ENCODE results near the gene PAQR6. TPM values are rescaled to one million over a fixed set of nuclear protein-coding genes. Genes with fewer than 3 reads are reported as not detected.

PAQR6 gene
- total RNA-seq, 1 experiment from 2014 or later, result 15.8 TPM

DNA sequence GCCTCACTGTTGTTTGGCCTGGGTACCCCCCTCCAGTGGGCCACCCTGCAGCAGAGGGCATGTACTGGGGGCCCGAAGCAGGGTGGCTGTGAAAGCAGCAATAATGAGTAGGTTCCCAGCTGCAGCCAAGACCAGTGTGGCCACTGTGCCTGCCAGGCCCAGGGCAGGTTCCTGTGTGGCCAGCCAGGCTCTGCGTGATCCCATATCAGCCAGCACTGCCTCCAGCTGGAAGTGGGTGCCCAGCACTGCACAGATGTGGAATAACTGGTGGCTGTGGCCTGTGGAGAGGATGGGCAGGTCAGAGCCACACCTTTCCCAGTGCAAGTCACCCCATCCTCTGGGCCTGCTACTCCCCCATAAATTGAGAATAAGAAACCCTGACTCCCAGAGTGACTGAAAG lies 3.7 kb downstream of the PAQR6 start:
- Histone ChIP-seq H3K27me3 (ENCODE audit: insufficient read depth, low read length) (no peaks in the 10 kb centered on the region), H3T11ph (ENCODE audit: low read length) (no peak overlapping the region), H3K4me1 (ENCODE audit: insufficient read depth, low read length) (peaks cover 2% of the 10 kb centered on the region; the same call in 1 of the 2 replicates), H3K23ac (ENCODE audit: insufficient read length, low read depth, low read length) (no peak overlapping the region), H4K5ac (ENCODE audit: insufficient read length, low read depth, low read length) (no peak overlapping the region), H4K20me1 (ENCODE audit: control insufficient read depth, insufficient read depth, insufficient read length) (no peaks in the 10 kb centered on the region), H2BK120ac (ENCODE audit: low read depth, low read length, poor library complexity, severe bottlenecking) (no peak overlapping the region), H3K14ac (ENCODE audit: insufficient read depth, low read length) (no peak overlapping the region), H3K23me2 (ENCODE audit: insufficient read length, low read depth, low read length, poor library complexity, severe bottlenecking) (peaks cover 3% of the 10 kb centered on the region), H2BK12ac (ENCODE audit: insufficient read length, low read depth, low read length) (no peak overlapping the region), H4K8ac (replicated peaks; ENCODE audit: insufficient read length, low read depth, low read length) (no peak overlapping the region), H2BK15ac (ENCODE audit: low read depth, low read length) (no peak overlapping the region), H4K91ac (ENCODE audit: insufficient read length, low read depth, low read length) (no peak overlapping the region), H2AFZ (ENCODE audit: low read length) (no peak overlapping the region), H3K27ac (ENCODE audit: insufficient read length, low read depth, low read length) (no peak overlapping the region), H2BK5ac (ENCODE audit: insufficient read length, low read length) (no peak overlapping the region), H3K18ac (ENCODE audit: insufficient read length, low read depth, low read length) (no peak overlapping the region), H2AK5ac (ENCODE audit: insufficient read length, low read length) (no peak overlapping the region), H3K9ac (ENCODE audit: extremely low read depth, insufficient read length, low read length) (no peak overlapping the region), H2BK20ac (ENCODE audit: low read depth, low read length, poor library complexity, severe bottlenecking) (no peak overlapping the region), H3K56ac (ENCODE audit: insufficient read length, low read depth, low read length) (no peak overlapping the region), H3K4me2 (ENCODE audit: insufficient read depth, insufficient read length, low read length) (no peak overlapping the region), H3K79me2 (ENCODE audit: insufficient read depth, low read length) (no peaks in the 10 kb centered on the region), H3K9me3 (ENCODE audit: control insufficient read depth, low read depth, low read length) (no peaks in the 10 kb centered on the region), H3K4ac (ENCODE audit: low read depth, low read length) (no peak overlapping the region), H3K79me1 (ENCODE audit: insufficient read depth, low read depth, low read length, poor library complexity, severe bottlenecking) (no peaks in the 10 kb centered on the region)
- Mint-ChIP-seq H3K27me3 (ENCODE audit: low read depth) (peaks cover 4% of the 10 kb centered on the region; the same call in 1 of the 2 replicates), H3K9me3 (no peaks in the 10 kb centered on the region), H3K27ac (0 out of 7 replicates have a peak overlapping the region, but pooled peaks of 2 of the 3 experiments have one; percentile 71 to 86), H3K4me1 (peaks cover 13 to 18% of the 10 kb centered on the region in 2 experiments), H3K36me3 (ENCODE audit: insufficient read depth in 1 of 3, low read depth in 3 of 3) (peaks cover 3 to 19% (median 12%) of the 10 kb centered on the region in 3 experiments; a peak in 5 of 7 replicates), H3K4me3 (no peak overlapping the region)
- TF ChIP-seq, protein P1, sequence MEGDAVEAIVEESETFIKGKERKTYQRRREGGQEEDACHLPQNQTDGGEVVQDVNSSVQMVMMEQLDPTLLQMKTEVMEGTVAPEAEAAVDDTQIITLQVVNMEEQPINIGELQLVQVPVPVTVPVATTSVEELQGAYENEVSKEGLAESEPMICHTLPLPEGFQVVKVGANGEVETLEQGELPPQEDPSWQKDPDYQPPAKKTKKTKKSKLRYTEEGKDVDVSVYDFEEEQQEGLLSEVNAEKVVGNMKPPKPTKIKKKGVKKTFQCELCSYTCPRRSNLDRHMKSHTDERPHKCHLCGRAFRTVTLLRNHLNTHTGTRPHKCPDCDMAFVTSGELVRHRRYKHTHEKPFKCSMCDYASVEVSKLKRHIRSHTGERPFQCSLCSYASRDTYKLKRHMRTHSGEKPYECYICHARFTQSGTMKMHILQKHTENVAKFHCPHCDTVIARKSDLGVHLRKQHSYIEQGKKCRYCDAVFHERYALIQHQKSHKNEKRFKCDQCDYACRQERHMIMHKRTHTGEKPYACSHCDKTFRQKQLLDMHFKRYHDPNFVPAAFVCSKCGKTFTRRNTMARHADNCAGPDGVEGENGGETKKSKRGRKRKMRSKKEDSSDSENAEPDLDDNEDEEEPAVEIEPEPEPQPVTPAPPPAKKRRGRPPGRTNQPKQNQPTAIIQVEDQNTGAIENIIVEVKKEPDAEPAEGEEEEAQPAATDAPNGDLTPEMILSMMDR (conservative IDR thresholded peaks at IDR 0.05), result no peak
- no peak for DNase-seq
- WGBS (ENCODE audit: extremely low coverage, insufficient read length, low lambda C conversion rate), result no CpG with 5 or more reads among the region's 2 CpGs
